Esophagus muscularis mucosa (tissue), 4 donors: ENCODE measurements around the gene CDKL4.

Source experiments
- EP300 ChIP-seq: sonication (generic); formaldehyde crosslinking; IDR thresholded peaks from one replicate; pipeline ENCODE4 v1.6.1; 2017; ENCODE audit warnings: antibody characterized with exemption
- POLR2A ChIP-seq: fragments of 450-650 bp; IDR thresholded peaks from one replicate; pipeline ENCODE4 v1.6.1; 2017; ENCODE audit warnings: antibody characterized with exemption, moderate library complexity, mild to moderate bottlenecking, low read depth
- POLR2AphosphoS5 ChIP-seq, 2 donors: sonication (generic); formaldehyde crosslinking; IDR thresholded peaks; one replicate each; pipeline ENCODE4 v1.6.1; 2017; ENCODE audit warnings: antibody characterized with exemption in 2 of 2
- TF ChIP-seq, protein P1 (sequence below), 3 experiments: fragments of 200-600 bp in 2 of 3; fragments of 450-650 bp in 1 of 3; sonication (generic) in 2 of 3; IDR thresholded peaks; one replicate each; pipeline ENCODE4 v1.5.1; 2017 to 2019; ENCODE audit warnings: antibody characterized with exemption in 3 of 3, mild to moderate bottlenecking in 2 of 3, moderate library complexity in 1 of 3

DNA sequence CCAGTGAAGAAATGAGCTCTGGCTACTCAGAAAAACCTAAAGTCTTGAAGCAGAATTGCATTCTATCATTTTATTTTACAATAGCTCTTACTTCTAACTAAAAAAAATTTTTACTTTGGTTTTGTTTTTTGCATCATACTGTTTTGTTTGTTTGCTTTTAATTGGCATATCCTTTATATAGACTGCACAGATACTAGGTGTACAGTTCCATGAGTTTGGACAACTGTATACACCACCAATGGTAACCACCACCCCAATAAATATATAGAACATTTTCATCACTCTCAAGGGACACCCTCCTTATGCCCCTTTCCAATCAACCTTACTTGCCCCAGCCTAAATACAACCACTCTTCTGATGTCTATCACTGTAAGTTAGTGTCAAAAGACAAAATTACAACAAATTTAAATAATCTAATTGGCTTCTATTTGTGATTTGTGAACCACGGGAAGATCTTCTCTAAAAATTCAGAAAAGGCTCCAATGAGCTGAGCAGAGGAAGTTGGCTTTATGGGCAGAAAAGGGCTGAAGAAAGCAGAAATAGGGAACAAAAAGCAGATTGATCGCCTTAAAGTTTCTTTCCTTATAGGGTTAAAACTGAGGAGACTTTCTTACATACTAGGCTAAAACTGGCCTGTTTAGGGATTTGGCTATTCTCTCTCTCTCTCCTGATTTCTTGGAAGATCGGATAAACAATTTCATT, 100.7 kb downstream of the CDKL4 start:
- TF ChIP-seq, protein P1, sequence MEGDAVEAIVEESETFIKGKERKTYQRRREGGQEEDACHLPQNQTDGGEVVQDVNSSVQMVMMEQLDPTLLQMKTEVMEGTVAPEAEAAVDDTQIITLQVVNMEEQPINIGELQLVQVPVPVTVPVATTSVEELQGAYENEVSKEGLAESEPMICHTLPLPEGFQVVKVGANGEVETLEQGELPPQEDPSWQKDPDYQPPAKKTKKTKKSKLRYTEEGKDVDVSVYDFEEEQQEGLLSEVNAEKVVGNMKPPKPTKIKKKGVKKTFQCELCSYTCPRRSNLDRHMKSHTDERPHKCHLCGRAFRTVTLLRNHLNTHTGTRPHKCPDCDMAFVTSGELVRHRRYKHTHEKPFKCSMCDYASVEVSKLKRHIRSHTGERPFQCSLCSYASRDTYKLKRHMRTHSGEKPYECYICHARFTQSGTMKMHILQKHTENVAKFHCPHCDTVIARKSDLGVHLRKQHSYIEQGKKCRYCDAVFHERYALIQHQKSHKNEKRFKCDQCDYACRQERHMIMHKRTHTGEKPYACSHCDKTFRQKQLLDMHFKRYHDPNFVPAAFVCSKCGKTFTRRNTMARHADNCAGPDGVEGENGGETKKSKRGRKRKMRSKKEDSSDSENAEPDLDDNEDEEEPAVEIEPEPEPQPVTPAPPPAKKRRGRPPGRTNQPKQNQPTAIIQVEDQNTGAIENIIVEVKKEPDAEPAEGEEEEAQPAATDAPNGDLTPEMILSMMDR (IDR thresholded peaks at IDR 0.05) = no peak
- TF ChIP-seq EP300 (no peak), POLR2AphosphoS5 (IDR thresholded peaks at IDR 0.05) (no peak), POLR2A (no peak)
